GM21528 (cell line): ENCODE results near the gene TCEAL4.
A peak's percentile ranks its signal among the peaks of the same experiment; 100 is the strongest.

Experiments used
- ATAC-seq: cut with Tn5 transposase; IDR thresholded peaks from one replicate; pipeline ENCODE4 v1.9.1; 2021; ENCODE audit warnings: mild to moderate bottlenecking, moderate library complexity; ENCODE audit not compliant: unreplicated experiment, low FRiP score

Gene TCEAL4

GRCh38 chrX:103585411-103586313, at the start of gene TCEAL4:
Gene TCEAL4 (plus strand): TSS chrX:103585515. CDS start chrX:103586676, 1,161 bp downstream.
- peak; percentile 81 for ATAC-seq

GRCh38 chrX:103536071-103536470, 49.2 kb upstream of the TCEAL4 start:
- no peak for ATAC-seq

- no peak for ATAC-seq
Measured at GRCh38 chrX:103536732-103537131, 48.6 kb upstream of the TCEAL4 start.

- no peak for ATAC-seq
Measured at GRCh38 chrX:103537871-103538387, 47.4 kb upstream of the TCEAL4 start.

GRCh38 chrX:103538728-103539127, 46.6 kb upstream of the TCEAL4 start:
- ATAC-seq = no peak

- no peak for ATAC-seq
Measured at GRCh38 chrX:103539695-103540094, 45.6 kb upstream of the TCEAL4 start.

GRCh38 chrX:103540145-103540544, 45.2 kb upstream of the TCEAL4 start:
- no peak for ATAC-seq

GRCh38 chrX:103549916-103550315, 35.4 kb upstream of the TCEAL4 start:
- ATAC-seq = no peak

GRCh38 chrX:103550415-103551051, 34.8 kb upstream of the TCEAL4 start:
- no peak for ATAC-seq

- ATAC-seq = no peak
Measured at GRCh38 chrX:103552236-103552635, 33.1 kb upstream of the TCEAL4 start.

- no peak for ATAC-seq
Measured at GRCh38 chrX:103554687-103555424, 30.5 kb upstream of the TCEAL4 start.

GRCh38 chrX:103556963-103557612, 28.2 kb upstream of the TCEAL4 start:
- ATAC-seq = no peak

GRCh38 chrX:103560256-103560655, 25.1 kb upstream of the TCEAL4 start:
- ATAC-seq = no peak

GRCh38 chrX:103562801-103563200, 22.5 kb upstream of the TCEAL4 start:
- no peak for ATAC-seq

- no peak for ATAC-seq
Measured at GRCh38 chrX:103565197-103565596, 20.1 kb upstream of the TCEAL4 start.

GRCh38 chrX:103565752-103566151, 19.6 kb upstream of the TCEAL4 start:
- no peak for ATAC-seq

GRCh38 chrX:103571121-103571520, 14.2 kb upstream of the TCEAL4 start:
- no peak for ATAC-seq

- no peak for ATAC-seq
Measured at GRCh38 chrX:103571726-103572125, 13.6 kb upstream of the TCEAL4 start.

GRCh38 chrX:103573202-103573601, 12.1 kb upstream of the TCEAL4 start:
- ATAC-seq = no peak

- ATAC-seq = no peak
Measured at GRCh38 chrX:103584596-103584995, 719 bp upstream of the TCEAL4 start.

- ATAC-seq = no peak
Measured at GRCh38 chrX:103586314-103586646, 965 bp downstream of the TCEAL4 start.
